GM23338 (cell line): ENCODE results near the gene ARAP1. TPM values are rescaled to one million over a fixed set of nuclear protein-coding genes. Genes with fewer than 3 reads are reported as not detected.

Experiments used
- ATAC-seq: fragments of 200-7000 bp; cut with Tn5 transposase; 3 replicates; pipeline ENCODE4 v1.9.1; 2020
- DNase-seq: peaks from one replicate; pipeline ENCODE4 v3.0.0-alpha.2; 2015; ENCODE audit warnings: low spot score
- H2AFZ ChIP-seq: fragments of 200-600 bp; sonication (generic); 2 replicates; pipeline ENCODE4 v1.8.0; 2016; ENCODE audit warnings: antibody characterized with exemption, mild to moderate bottlenecking, moderate library complexity
- H3F3A ChIP-seq: fragments of 200-600 bp; sonication (generic); replicated peaks from 2 replicates; pipeline ENCODE4 v1.8.0; 2017; ENCODE audit warnings: antibody characterized with exemption, mixed run types, low read depth
- H3K27ac ChIP-seq: fragments of 200-600 bp; sonication (generic); 2 replicates; pipeline ENCODE4 v1.6.1; 2016; ENCODE audit warnings: low read depth
- H3K27me3 ChIP-seq: fragments of 200-600 bp; sonication (generic); 2 replicates; pipeline ENCODE4 v1.8.0; 2016; ENCODE audit warnings: mild to moderate bottlenecking, mixed run types, moderate library complexity; ENCODE audit not compliant: insufficient read depth
- H3K36me3 ChIP-seq: fragments of 200-600 bp; sonication (generic); 2 replicates; pipeline ENCODE4 v1.8.0; 2016; ENCODE audit warnings: mild to moderate bottlenecking; ENCODE audit not compliant: insufficient read depth
- H3K4me1 ChIP-seq: fragments of 200-600 bp; sonication (generic); 2 replicates; pipeline ENCODE4 v1.8.0; 2016; ENCODE audit warnings: mild to moderate bottlenecking, moderate library complexity; ENCODE audit not compliant: insufficient read depth
- H3K4me2 ChIP-seq: fragments of 200-600 bp; sonication (generic); 2 replicates; pipeline ENCODE4 v1.7.1; 2017; ENCODE audit warnings: mixed run types
- H3K4me3 ChIP-seq: fragments of 200-600 bp; sonication (generic); 2 replicates; pipeline ENCODE4 v1.6.1; 2016; ENCODE audit warnings: mixed run types
- H3K79me2 ChIP-seq: fragments of 200-600 bp; sonication (generic); replicated peaks from 2 replicates; pipeline ENCODE4 v1.8.0; 2017; ENCODE audit warnings: mild to moderate bottlenecking; ENCODE audit not compliant: insufficient read depth
- H3K9me2 ChIP-seq: fragments of 200-600 bp; sonication (generic); 2 replicates; pipeline ENCODE4 v1.8.0; 2017; ENCODE audit not compliant: insufficient read depth
- H4K20me1 ChIP-seq: fragments of 200-600 bp; sonication (generic); replicated peaks from 2 replicates; pipeline ENCODE4 v1.8.0; 2017; ENCODE audit warnings: mild to moderate bottlenecking; ENCODE audit not compliant: insufficient read depth
- H3K27ac Mint-ChIP-seq: 2 replicates; pipeline ENCODE4 v1.8.0; 2020; ENCODE audit warnings: inconsistent platforms, mild to moderate bottlenecking, moderate library complexity, mixed read lengths
- H3K27me3 Mint-ChIP-seq: 3 replicates; pipeline ENCODE4 v1.8.0; 2022; ENCODE audit warnings: low read depth, mild to moderate bottlenecking, moderate library complexity, mixed read lengths, inconsistent platforms; ENCODE audit not compliant: insufficient read depth, poor library complexity
- H3K36me3 Mint-ChIP-seq: 3 replicates; pipeline ENCODE4 v1.8.0; 2021; ENCODE audit warnings: low read depth, mild to moderate bottlenecking, inconsistent platforms, moderate library complexity, mixed read lengths
- H3K4me1 Mint-ChIP-seq: 3 replicates; pipeline ENCODE4 v1.8.0; 2020; ENCODE audit warnings: mild to moderate bottlenecking, inconsistent platforms, mixed read lengths
- H3K4me3 Mint-ChIP-seq: 3 replicates; pipeline ENCODE4 v1.8.0; 2021; ENCODE audit warnings: moderate library complexity, mild to moderate bottlenecking, inconsistent platforms, mixed read lengths
- H3K9me3 Mint-ChIP-seq: 3 replicates; pipeline ENCODE4 v1.8.0; 2020; ENCODE audit warnings: moderate library complexity, mild to moderate bottlenecking, inconsistent platforms, mixed read lengths
- CREB1 ChIP-seq: fragments of 250-450 bp; sonication (Bioruptor Pico); IDR thresholded peaks from 2 replicates; pipeline ENCODE4 v1.5.0; 2020; ENCODE audit warnings: low read depth, mild to moderate bottlenecking, moderate library complexity
- NANOG ChIP-seq: IDR thresholded peaks from 2 replicates; pipeline ENCODE4 v1.6.1; 2016; ENCODE audit warnings: antibody characterized with exemption, borderline replicate concordance
- POLR2AphosphoS5 ChIP-seq: IDR thresholded peaks from 2 replicates; pipeline ENCODE4 v1.6.1; 2016; ENCODE audit warnings: antibody characterized with exemption, low read depth
- ZNF114 ChIP-seq: fragments of 250-450 bp; sonication (Bioruptor Pico); IDR thresholded peaks from 2 replicates; pipeline ENCODE4 v1.5.0; 2020; ENCODE audit warnings: mild to moderate bottlenecking, moderate library complexity
- ZNF331 ChIP-seq: fragments of 250-450 bp; sonication (Bioruptor Pico); IDR thresholded peaks from 2 replicates; pipeline ENCODE4 v1.5.0; 2020; ENCODE audit warnings: low read depth, mild to moderate bottlenecking, moderate library complexity
- polyA plus RNA-seq: library from polyadenylated mRNA; unstranded; fragments of >200 nt; fragmentation: Nextera tagmentation; extraction: Ambion mirVana; gene quantifications from 2 replicates; pipeline ENCODE4 v1.2.1, GENCODE V29; 2016
- total RNA-seq: library from RNA; depleted of rRNA; stranded (reverse); fragments of >200 nt; shearing (Covaris generic); gene quantifications from 2 replicates; pipeline ENCODE4 v1.2.3, GENCODE V29; 2014
- TF ChIP-seq, protein P1 (sequence below), 2 experiments: fragments of 200-600 bp in 1 of 2; sonication (generic) in 1 of 2; conservative IDR thresholded peaks; 2 replicates each; pipeline versions ENCODE4 v1.5.1 to v1.6.1; 2016 to 2017; ENCODE audit warnings: antibody characterized with exemption in 2 of 2, low read depth in 2 of 2, mild to moderate bottlenecking in 2 of 2, moderate library complexity in 1 of 2
- TF ChIP-seq, protein P2 (sequence below): IDR thresholded peaks from one replicate; pipeline ENCODE4 v1.6.1; 2018; ENCODE audit warnings: antibody characterized with exemption; ENCODE audit not compliant: unreplicated experiment

ARAP1 gene
- total and polyA plus RNA-seq, 2 experiments from 2014 or later, result 24.5 to 116 TPM

DNA sequence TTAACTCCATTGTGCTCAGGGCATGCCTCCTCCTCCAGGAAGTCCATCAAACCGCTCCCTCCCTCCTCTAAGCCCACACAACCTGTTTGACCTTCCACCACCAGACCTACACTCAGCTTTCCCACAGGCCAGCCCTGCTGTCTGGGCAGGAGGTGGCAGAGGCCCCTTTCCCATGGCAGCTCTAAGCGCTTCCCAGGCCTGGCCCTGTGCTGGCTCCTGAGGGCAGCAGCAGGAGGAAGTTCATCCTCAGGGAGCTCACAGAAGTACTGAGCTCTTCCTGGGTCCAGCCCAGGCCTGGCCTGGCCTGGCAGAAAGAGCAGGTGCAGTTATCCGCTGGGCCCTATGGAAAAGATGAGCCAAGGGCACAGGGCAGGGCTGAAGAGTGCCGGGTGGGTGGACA is 31.4 kb downstream of the ARAP1 start (continued):
- TF ChIP-seq, protein P1, sequence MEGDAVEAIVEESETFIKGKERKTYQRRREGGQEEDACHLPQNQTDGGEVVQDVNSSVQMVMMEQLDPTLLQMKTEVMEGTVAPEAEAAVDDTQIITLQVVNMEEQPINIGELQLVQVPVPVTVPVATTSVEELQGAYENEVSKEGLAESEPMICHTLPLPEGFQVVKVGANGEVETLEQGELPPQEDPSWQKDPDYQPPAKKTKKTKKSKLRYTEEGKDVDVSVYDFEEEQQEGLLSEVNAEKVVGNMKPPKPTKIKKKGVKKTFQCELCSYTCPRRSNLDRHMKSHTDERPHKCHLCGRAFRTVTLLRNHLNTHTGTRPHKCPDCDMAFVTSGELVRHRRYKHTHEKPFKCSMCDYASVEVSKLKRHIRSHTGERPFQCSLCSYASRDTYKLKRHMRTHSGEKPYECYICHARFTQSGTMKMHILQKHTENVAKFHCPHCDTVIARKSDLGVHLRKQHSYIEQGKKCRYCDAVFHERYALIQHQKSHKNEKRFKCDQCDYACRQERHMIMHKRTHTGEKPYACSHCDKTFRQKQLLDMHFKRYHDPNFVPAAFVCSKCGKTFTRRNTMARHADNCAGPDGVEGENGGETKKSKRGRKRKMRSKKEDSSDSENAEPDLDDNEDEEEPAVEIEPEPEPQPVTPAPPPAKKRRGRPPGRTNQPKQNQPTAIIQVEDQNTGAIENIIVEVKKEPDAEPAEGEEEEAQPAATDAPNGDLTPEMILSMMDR (conservative IDR thresholded peaks at IDR 0.05; ENCODE audit: low read depth in 2 of 2), result no peak
- TF ChIP-seq NANOG (no peak), POLR2AphosphoS5 (no peak), ZNF114 (CRISPR knock-in tag) (no peak), ZNF331 (no peak)
- TF ChIP-seq, protein P2, sequence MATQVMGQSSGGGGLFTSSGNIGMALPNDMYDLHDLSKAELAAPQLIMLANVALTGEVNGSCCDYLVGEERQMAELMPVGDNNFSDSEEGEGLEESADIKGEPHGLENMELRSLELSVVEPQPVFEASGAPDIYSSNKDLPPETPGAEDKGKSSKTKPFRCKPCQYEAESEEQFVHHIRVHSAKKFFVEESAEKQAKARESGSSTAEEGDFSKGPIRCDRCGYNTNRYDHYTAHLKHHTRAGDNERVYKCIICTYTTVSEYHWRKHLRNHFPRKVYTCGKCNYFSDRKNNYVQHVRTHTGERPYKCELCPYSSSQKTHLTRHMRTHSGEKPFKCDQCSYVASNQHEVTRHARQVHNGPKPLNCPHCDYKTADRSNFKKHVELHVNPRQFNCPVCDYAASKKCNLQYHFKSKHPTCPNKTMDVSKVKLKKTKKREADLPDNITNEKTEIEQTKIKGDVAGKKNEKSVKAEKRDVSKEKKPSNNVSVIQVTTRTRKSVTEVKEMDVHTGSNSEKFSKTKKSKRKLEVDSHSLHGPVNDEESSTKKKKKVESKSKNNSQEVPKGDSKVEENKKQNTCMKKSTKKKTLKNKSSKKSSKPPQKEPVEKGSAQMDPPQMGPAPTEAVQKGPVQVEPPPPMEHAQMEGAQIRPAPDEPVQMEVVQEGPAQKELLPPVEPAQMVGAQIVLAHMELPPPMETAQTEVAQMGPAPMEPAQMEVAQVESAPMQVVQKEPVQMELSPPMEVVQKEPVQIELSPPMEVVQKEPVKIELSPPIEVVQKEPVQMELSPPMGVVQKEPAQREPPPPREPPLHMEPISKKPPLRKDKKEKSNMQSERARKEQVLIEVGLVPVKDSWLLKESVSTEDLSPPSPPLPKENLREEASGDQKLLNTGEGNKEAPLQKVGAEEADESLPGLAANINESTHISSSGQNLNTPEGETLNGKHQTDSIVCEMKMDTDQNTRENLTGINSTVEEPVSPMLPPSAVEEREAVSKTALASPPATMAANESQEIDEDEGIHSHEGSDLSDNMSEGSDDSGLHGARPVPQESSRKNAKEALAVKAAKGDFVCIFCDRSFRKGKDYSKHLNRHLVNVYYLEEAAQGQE, result no peak

DNA sequence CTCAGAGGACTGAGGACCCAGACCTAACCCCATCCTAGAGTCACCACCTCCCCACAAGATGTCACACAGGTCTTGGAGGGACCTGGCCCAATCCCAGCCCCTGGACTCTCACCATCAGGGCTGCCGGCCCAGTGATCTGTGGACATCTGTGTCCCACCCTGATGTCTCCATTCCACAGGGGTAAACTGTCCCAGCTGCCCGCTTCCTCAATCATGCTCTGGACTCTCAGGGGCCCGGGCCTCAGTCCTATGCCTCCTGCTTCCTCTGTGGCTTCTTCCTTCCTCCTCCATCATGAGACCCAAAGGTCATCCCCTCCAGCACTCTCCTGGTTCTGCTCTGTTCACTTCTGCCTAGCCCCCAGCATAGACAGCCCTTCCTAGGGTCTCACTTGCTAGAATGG is 32.2 kb downstream of the ARAP1 start:
- H3K4me1 ChIP-seq, result no peaks in the 10 kb centered on the region
- peaks cover 25% of the 10 kb centered on the region for H4K20me1 ChIP-seq
- H3F3A ChIP-seq, result no peaks in the 10 kb centered on the region
- no peak overlapping the region for H2AFZ ChIP-seq
- Mint-ChIP-seq H3K36me3 (peaks cover 6% of the 10 kb centered on the region; the same call in 2 of the 3 replicates), H3K27me3 (peaks cover 7% of the 10 kb centered on the region), H3K9me3 (no peaks in the 10 kb centered on the region; the same call in 2 of the 3 replicates), H3K4me1 (peaks cover 15% of the 10 kb centered on the region), H3K4me3 (no peak overlapping the region), H3K27ac (peak overlapping the region; percentile 19; the same call in 1 of the 2 replicates)
- H3K27me3 ChIP-seq, result no peaks in the 10 kb centered on the region
- H3K79me2 ChIP-seq, result peaks cover 55% of the 10 kb centered on the region
- no peak overlapping the region for H3K27ac ChIP-seq
- DNase-seq (no peak), ATAC-seq (no peak)
- H3K9me2 ChIP-seq, result no peaks in the 10 kb centered on the region
- no peak overlapping the region for H3K4me3 ChIP-seq
- no peak overlapping the region for H3K4me2 ChIP-seq
- H3K36me3 ChIP-seq, result no peaks in the 10 kb centered on the region
- TF ChIP-seq ZNF331, result no peak
- no peak for TF ChIP-seq CREB1
- TF ChIP-seq, protein P2, result no peak
- no peak for TF ChIP-seq ZNF114 (CRISPR knock-in tag)
- TF ChIP-seq, protein P1 (conservative IDR thresholded peaks at IDR 0.05; ENCODE audit: low read depth in 2 of 2), result no peak
- no peak for TF ChIP-seq NANOG
- no peak for TF ChIP-seq POLR2AphosphoS5
